A673 (cell line): Measurements from ENCODE around the gene MAPKAPK3.

Source experiments
- EZH2 ChIP-seq: fragments of 200-600 bp; sonication (generic); IDR thresholded peaks from 2 replicates; pipeline ENCODE4 v1.6.1; 2017; ENCODE audit warnings: borderline replicate concordance, low read depth, mild to moderate bottlenecking, mixed read lengths, antibody characterized with exemption, low read length; ENCODE audit not compliant: poor library complexity, severe bottlenecking
- TF ChIP-seq, protein P1 (sequence below): fragments of 300-800, 200-600 bp; sonication (generic); conservative IDR thresholded peaks from 2 replicates; pipeline ENCODE4 v1.5.1; 2017; ENCODE audit warnings: low read depth, mild to moderate bottlenecking, antibody characterized with exemption, low read length, moderate library complexity, mixed read lengths

GRCh38 chr3:50611464-50612233 lies 5.3 kb upstream of the MAPKAPK3 start, which contains the start of gene CISH:
- TF ChIP-seq, protein P1, sequence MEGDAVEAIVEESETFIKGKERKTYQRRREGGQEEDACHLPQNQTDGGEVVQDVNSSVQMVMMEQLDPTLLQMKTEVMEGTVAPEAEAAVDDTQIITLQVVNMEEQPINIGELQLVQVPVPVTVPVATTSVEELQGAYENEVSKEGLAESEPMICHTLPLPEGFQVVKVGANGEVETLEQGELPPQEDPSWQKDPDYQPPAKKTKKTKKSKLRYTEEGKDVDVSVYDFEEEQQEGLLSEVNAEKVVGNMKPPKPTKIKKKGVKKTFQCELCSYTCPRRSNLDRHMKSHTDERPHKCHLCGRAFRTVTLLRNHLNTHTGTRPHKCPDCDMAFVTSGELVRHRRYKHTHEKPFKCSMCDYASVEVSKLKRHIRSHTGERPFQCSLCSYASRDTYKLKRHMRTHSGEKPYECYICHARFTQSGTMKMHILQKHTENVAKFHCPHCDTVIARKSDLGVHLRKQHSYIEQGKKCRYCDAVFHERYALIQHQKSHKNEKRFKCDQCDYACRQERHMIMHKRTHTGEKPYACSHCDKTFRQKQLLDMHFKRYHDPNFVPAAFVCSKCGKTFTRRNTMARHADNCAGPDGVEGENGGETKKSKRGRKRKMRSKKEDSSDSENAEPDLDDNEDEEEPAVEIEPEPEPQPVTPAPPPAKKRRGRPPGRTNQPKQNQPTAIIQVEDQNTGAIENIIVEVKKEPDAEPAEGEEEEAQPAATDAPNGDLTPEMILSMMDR = peak; percentile 44
- no peak for TF ChIP-seq EZH2
